Astrocyte (in vitro differentiated cells and primary cell): ENCODE data around the gene CCN5. TPM values are rescaled to one million over a fixed set of nuclear protein-coding genes. Genes with fewer than 3 reads are reported as not detected.
A peak's percentile ranks its signal among the peaks of the same experiment; 100 is the strongest.

Source experiments
- DNase-seq: peaks from one replicate; pipeline ENCODE4 v3.0.0-alpha.2; 2010; ENCODE audit warnings: low read depth
- FAIRE-seq: peaks from 2 replicates; lab custom pipeline; 2011; peaks lifted over from hg19 to GRCh38; lab: Jason Lieb, UNC
- H2AFZ ChIP-seq: 2 replicates; pipeline ENCODE4 v1.6.0; 2012; ENCODE audit warnings: low read depth, low read length, inconsistent platforms
- H3K27ac ChIP-seq: 2 replicates; pipeline ENCODE4 v1.5.1; 2011; ENCODE audit warnings: low read depth, low read length, inconsistent platforms
- H3K27me3 ChIP-seq: 2 replicates; pipeline ENCODE4 v1.6.0; 2011; ENCODE audit warnings: low read length, inconsistent platforms; ENCODE audit not compliant: insufficient read depth
- H3K36me3 ChIP-seq: 2 replicates; pipeline ENCODE4 v1.5.1; 2011; ENCODE audit warnings: low read length, inconsistent platforms; ENCODE audit not compliant: insufficient read depth
- H3K4me1 ChIP-seq: 2 replicates; pipeline ENCODE4 v1.5.1; 2011; ENCODE audit warnings: low read length, inconsistent platforms; ENCODE audit not compliant: insufficient read depth
- H3K4me2 ChIP-seq: 2 replicates; pipeline ENCODE4 v1.6.0; 2012; ENCODE audit warnings: low read length, inconsistent platforms
- H3K4me3 ChIP-seq: 2 replicates; pipeline ENCODE4 v1.5.1; 2011; ENCODE audit warnings: low read depth, mild to moderate bottlenecking, low read length, inconsistent platforms; ENCODE audit not compliant: insufficient read depth
- H3K79me2 ChIP-seq: 2 replicates; pipeline ENCODE4 v1.6.0; 2012; ENCODE audit warnings: mild to moderate bottlenecking, low read length, inconsistent platforms; ENCODE audit not compliant: insufficient read depth
- H3K9ac ChIP-seq: 2 replicates; pipeline ENCODE4 v1.6.0; 2012; ENCODE audit warnings: mild to moderate bottlenecking, low read length, inconsistent platforms
- H3K9me3 ChIP-seq: 2 replicates; pipeline ENCODE4 v1.5.1; 2012; ENCODE audit warnings: low read depth, mild to moderate bottlenecking, low read length, inconsistent platforms; ENCODE audit not compliant: insufficient read depth
- H4K20me1 ChIP-seq: 2 replicates; pipeline ENCODE4 v1.6.0; 2012; ENCODE audit warnings: low read length, inconsistent platforms; ENCODE audit not compliant: insufficient read depth
- H3K27ac Mint-ChIP-seq: one replicate; pipeline ENCODE4 v1.8.0; 2021; ENCODE audit warnings: mild to moderate bottlenecking, mixed read lengths; ENCODE audit not compliant: unreplicated experiment
- H3K27me3 Mint-ChIP-seq: one replicate; pipeline ENCODE4 v1.8.0; 2021; ENCODE audit warnings: low read depth, mixed read lengths; ENCODE audit not compliant: unreplicated experiment
- H3K36me3 Mint-ChIP-seq: one replicate; pipeline ENCODE4 v1.8.0; 2021; ENCODE audit warnings: low read depth, mixed read lengths; ENCODE audit not compliant: unreplicated experiment
- H3K4me1 Mint-ChIP-seq: one replicate; pipeline ENCODE4 v1.8.0; 2021; ENCODE audit warnings: low read depth, mixed read lengths; ENCODE audit not compliant: unreplicated experiment
- H3K4me3 Mint-ChIP-seq: one replicate; pipeline ENCODE4 v1.8.0; 2021; ENCODE audit warnings: mild to moderate bottlenecking, moderate library complexity, mixed read lengths; ENCODE audit not compliant: unreplicated experiment
- H3K9me3 Mint-ChIP-seq: one replicate; pipeline ENCODE4 v1.8.0; 2021; ENCODE audit warnings: mild to moderate bottlenecking, mixed read lengths; ENCODE audit not compliant: unreplicated experiment
- EZH2 ChIP-seq: IDR thresholded peaks from 2 replicates; pipeline ENCODE4 v1.6.1; 2012; ENCODE audit warnings: mild to moderate bottlenecking, low read length, inconsistent platforms; ENCODE audit not compliant: insufficient read depth
- total RNA-seq: library from RNA; stranded (reverse); gene quantifications from 2 replicates; pipeline ENCODE4 v1.2.1, GENCODE V29; 2021
- TF ChIP-seq, protein P1 (sequence below): IDR thresholded peaks from 2 replicates; pipeline ENCODE4 v1.5.1; 2011; ENCODE audit warnings: low read depth, mild to moderate bottlenecking, inconsistent platforms, low read length, moderate library complexity; ENCODE audit not compliant: insufficient read depth

CCN5 gene
- total RNA-seq, 1 donor from 2014 or later: not detected

DNA sequence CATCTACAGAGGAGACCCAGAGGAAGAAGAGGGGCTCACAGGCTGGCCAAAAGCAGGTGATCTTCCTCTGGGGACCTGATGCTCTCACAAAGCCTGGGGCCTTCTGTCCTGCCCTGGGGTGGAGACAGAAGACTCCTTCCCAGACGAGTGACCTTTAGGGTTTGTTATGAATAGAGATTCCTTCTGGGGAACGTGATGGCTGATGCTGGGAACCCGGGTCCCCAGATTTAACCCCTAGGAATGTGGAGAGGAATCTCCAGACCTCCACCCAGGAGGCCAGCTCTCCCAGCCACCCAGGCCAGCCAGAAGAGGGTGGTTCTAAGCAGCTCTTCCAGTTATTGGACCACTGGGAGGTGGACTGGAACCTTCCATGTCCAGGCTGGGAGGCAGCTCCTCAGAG lies 16.8 kb upstream of the CCN5 start:
- Histone ChIP-seq H3K9me3 (no peaks in the 10 kb centered on the region), H4K20me1 (no peaks in the 10 kb centered on the region), H3K9ac (no peak overlapping the region), H2AFZ (no peak overlapping the region), H3K27ac (no peak overlapping the region), H3K36me3 (no peaks in the 10 kb centered on the region), H3K27me3 (peaks cover 17% of the 10 kb centered on the region), H3K79me2 (no peaks in the 10 kb centered on the region), H3K4me3 (no peak overlapping the region), H3K4me1 (peaks cover 27% of the 10 kb centered on the region), H3K4me2 (no peak overlapping the region)
- DNase-seq (no peak), FAIRE-seq (no peak)
- TF ChIP-seq, protein P1, sequence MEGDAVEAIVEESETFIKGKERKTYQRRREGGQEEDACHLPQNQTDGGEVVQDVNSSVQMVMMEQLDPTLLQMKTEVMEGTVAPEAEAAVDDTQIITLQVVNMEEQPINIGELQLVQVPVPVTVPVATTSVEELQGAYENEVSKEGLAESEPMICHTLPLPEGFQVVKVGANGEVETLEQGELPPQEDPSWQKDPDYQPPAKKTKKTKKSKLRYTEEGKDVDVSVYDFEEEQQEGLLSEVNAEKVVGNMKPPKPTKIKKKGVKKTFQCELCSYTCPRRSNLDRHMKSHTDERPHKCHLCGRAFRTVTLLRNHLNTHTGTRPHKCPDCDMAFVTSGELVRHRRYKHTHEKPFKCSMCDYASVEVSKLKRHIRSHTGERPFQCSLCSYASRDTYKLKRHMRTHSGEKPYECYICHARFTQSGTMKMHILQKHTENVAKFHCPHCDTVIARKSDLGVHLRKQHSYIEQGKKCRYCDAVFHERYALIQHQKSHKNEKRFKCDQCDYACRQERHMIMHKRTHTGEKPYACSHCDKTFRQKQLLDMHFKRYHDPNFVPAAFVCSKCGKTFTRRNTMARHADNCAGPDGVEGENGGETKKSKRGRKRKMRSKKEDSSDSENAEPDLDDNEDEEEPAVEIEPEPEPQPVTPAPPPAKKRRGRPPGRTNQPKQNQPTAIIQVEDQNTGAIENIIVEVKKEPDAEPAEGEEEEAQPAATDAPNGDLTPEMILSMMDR: no peak
- no peak for TF ChIP-seq EZH2
- Mint-ChIP-seq H3K9me3 (no peaks in the 10 kb centered on the region), H3K27ac (no peak overlapping the region), H3K36me3 (no peaks in the 10 kb centered on the region), H3K27me3 (peaks cover 5% of the 10 kb centered on the region), H3K4me3 (no peak overlapping the region), H3K4me1 (peaks cover 37% of the 10 kb centered on the region)

DNA sequence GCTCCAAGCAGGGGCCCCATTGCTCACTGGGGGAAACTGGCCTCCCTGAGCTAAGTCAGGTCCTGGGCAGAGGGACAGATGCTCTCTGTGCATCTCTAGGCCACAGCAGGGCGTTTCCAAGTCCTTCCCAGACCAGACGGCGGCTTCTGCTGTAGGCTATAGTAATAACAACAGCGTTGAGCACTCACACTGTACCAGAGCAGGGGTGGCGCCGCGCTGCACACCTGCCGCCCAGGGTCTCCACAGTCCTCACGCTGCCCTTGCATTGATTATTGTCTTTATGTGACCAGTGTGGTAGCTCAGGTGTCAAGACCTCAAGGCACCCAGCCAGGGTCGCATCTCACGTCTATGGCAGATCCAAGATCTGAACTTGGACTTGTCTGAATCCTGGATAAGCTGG lies 14.9 kb upstream of the CCN5 start:
- Histone ChIP-seq H3K79me2 (no peaks in the 10 kb centered on the region), H3K36me3 (no peaks in the 10 kb centered on the region), H3K9me3 (no peaks in the 10 kb centered on the region), H4K20me1 (peaks cover 6% of the 10 kb centered on the region), H3K9ac (no peak overlapping the region), H3K4me2 (no peak overlapping the region), H3K27me3 (peaks cover 17% of the 10 kb centered on the region), H3K4me3 (no peak overlapping the region), H2AFZ (no peak overlapping the region), H3K4me1 (peaks cover 35% of the 10 kb centered on the region), H3K27ac (no peak overlapping the region)
- Mint-ChIP-seq H3K27me3 (peaks cover 5% of the 10 kb centered on the region), H3K9me3 (no peaks in the 10 kb centered on the region), H3K36me3 (no peaks in the 10 kb centered on the region), H3K4me3 (no peak overlapping the region), H3K4me1 (peaks cover 37% of the 10 kb centered on the region), H3K27ac (no peak overlapping the region)
- no peak for FAIRE-seq
- no peak for TF ChIP-seq EZH2
- TF ChIP-seq, protein P1: no peak
- DNase-seq: no peak

DNA sequence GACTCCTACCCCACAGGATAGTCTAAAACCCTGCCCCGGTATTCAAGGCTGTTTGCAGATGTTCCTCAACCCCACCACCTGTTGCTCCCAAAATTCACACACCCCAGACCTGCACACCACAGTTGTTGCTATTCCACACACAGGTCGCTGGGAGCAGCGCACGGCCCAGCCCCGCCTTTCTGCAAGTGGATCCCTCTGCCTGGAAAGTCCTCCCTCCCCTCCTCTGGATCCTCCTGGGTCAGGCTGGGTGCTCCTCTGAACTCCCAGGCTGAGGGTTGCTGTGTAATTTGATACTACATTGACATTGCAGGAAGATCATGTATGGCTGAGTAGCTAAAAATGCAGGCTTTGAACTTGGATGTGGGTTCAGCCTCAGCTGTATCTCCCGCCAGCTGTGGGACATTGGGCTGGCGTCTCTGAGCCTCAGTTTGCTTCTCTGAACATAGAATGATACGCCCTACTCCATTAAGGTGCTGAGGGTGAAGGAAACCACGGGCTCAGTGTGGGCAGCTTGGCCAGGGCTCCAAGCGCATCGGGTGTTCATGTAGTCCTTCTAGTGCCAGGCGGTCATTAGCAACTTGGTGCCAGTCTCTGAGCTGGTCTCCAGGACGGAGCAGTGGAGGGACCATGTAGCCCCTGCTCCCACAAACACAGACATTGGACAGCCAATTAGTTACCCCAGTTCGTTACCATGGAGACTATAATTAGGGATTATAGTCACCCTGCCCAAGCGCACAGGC lies 13.9 kb upstream of the CCN5 start:
- no peak overlapping the region for H3K27ac ChIP-seq
- no peak for DNase-seq
- H3K27ac Mint-ChIP-seq: peak overlapping the region; percentile 49
- peaks cover 30% of the 10 kb centered on the region for H3K4me1 Mint-ChIP-seq
- H3K9ac ChIP-seq: no peak overlapping the region
- TF ChIP-seq EZH2: no peak
- TF ChIP-seq, protein P1: no peak
- peaks cover 31% of the 10 kb centered on the region for H3K4me1 ChIP-seq
- no peak overlapping the region for H3K4me3 ChIP-seq
- H3K4me3 Mint-ChIP-seq: no peak overlapping the region
- H4K20me1 ChIP-seq: peaks cover 6% of the 10 kb centered on the region
- H3K36me3 Mint-ChIP-seq: no peaks in the 10 kb centered on the region
- H2AFZ ChIP-seq: no peak overlapping the region
- no peak for FAIRE-seq
- H3K9me3 Mint-ChIP-seq: no peaks in the 10 kb centered on the region
- peaks cover 8% of the 10 kb centered on the region for H3K27me3 Mint-ChIP-seq
- no peaks in the 10 kb centered on the region for H3K79me2 ChIP-seq
- H3K4me2 ChIP-seq: no peak overlapping the region
- no peaks in the 10 kb centered on the region for H3K36me3 ChIP-seq
- H3K27me3 ChIP-seq: peaks cover 17% of the 10 kb centered on the region
- no peaks in the 10 kb centered on the region for H3K9me3 ChIP-seq
